ENCODE results near the gene CLN6. TPM values are rescaled to one million over a fixed set of nuclear protein-coding genes. Genes with fewer than 3 reads are reported as not detected.

Gene CLN6
- total RNA-seq, 1 experiment from 2014 or later, result 71.9 TPM

DNA sequence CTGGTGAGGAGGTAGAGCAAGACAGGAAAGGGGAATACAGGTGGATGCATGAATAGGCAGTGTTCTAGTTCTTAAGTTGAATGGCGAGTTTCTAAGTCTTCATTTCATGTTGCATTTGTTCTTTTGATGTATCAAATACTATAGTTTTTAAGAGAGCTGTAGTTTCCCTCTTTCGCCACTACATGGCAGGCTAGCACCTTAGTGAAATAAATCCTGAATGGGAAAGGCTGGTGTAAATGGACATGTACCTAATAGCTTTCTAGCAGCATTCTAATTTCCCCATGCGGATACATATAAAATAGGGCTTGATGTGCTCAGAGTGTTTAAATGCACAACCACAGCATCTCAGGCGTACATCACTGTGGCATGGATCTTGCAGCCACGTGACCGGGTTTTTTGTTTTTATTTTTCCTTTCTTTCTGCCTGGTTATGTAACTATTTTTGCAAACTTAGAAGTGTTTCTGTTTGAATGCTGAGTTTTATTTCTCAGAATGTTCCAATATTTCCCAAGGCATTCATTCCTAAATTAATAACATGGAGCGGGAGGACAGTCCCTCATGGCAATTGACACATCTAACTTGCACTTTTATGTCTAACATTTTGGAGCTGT, 23.5 kb upstream of the CLN6 start:
- no peaks in the 10 kb centered on the region for H4K20me1 ChIP-seq (ENCODE audit: control insufficient read depth, insufficient read depth, insufficient read length)
- WGBS (ENCODE audit: extremely low coverage, insufficient read length, low lambda C conversion rate), result no CpG with 5 or more reads among the region's 7 CpGs
- H2BK5ac ChIP-seq (ENCODE audit: insufficient read length, low read length), result no peak overlapping the region
- no peaks in the 10 kb centered on the region for H3K79me2 ChIP-seq (ENCODE audit: insufficient read depth, low read length)
- no peak overlapping the region for H2BK20ac ChIP-seq (ENCODE audit: low read depth, low read length, poor library complexity, severe bottlenecking)
- no peak overlapping the region for H3K4me3 Mint-ChIP-seq
- no peaks in the 10 kb centered on the region; the same call in 1 of the 2 replicates for H3K27me3 Mint-ChIP-seq (ENCODE audit: low read depth)
- H3T11ph ChIP-seq (ENCODE audit: low read length), result no peak overlapping the region
- H3K79me1 ChIP-seq (ENCODE audit: insufficient read depth, low read depth, low read length, poor library complexity, severe bottlenecking), result no peaks in the 10 kb centered on the region
- H3K14ac ChIP-seq (ENCODE audit: insufficient read depth, low read length), result no peak overlapping the region
- no peak overlapping the region for H4K91ac ChIP-seq (ENCODE audit: insufficient read length, low read depth, low read length)
- DNase-seq, result no peak
- no peak overlapping the region for H2AK5ac ChIP-seq (ENCODE audit: insufficient read length, low read length)
- no peak overlapping the region for H3K9ac ChIP-seq (ENCODE audit: extremely low read depth, insufficient read length, low read length)
- H3K9me3 ChIP-seq (ENCODE audit: control insufficient read depth, low read depth, low read length), result no peaks in the 10 kb centered on the region
- peaks cover 2% of the 10 kb centered on the region; the same call in 1 of the 2 replicates for H3K4me1 ChIP-seq (ENCODE audit: insufficient read depth, low read length)
- H3K9me3 Mint-ChIP-seq, result peaks cover 0 to 4% of the 10 kb centered on the region in 2 experiments; a peak in 3 of 5 replicates
- no peak overlapping the region for H2BK12ac ChIP-seq (ENCODE audit: insufficient read length, low read depth, low read length)
- peaks cover 9 to 17% of the 10 kb centered on the region in 2 experiments for H3K4me1 Mint-ChIP-seq
- no peaks in the 10 kb centered on the region for H3K23me2 ChIP-seq (ENCODE audit: insufficient read length, low read depth, low read length, poor library complexity, severe bottlenecking)
- no peak overlapping the region for H2BK15ac ChIP-seq (ENCODE audit: low read depth, low read length)
- peaks cover 0 to 2% (median 1%) of the 10 kb centered on the region in 3 experiments; a peak in 4 of 7 replicates for H3K36me3 Mint-ChIP-seq (ENCODE audit: insufficient read depth in 1 of 3, low read depth in 3 of 3)
- no peak overlapping the region for H3K27ac Mint-ChIP-seq
- no peak overlapping the region for H3K23ac ChIP-seq (ENCODE audit: insufficient read length, low read depth, low read length)
- no peak overlapping the region for H4K8ac ChIP-seq (replicated peaks; ENCODE audit: insufficient read length, low read depth, low read length)
- no peaks in the 10 kb centered on the region for H3K27me3 ChIP-seq (ENCODE audit: insufficient read depth, low read length)
- no peak overlapping the region for H2BK120ac ChIP-seq (ENCODE audit: low read depth, low read length, poor library complexity, severe bottlenecking)
- H3K27ac ChIP-seq (ENCODE audit: insufficient read length, low read depth, low read length), result no peak overlapping the region
- H3K56ac ChIP-seq (ENCODE audit: insufficient read length, low read depth, low read length), result no peak overlapping the region
- H2AFZ ChIP-seq (ENCODE audit: low read length), result no peak overlapping the region
- no peak overlapping the region for H3K18ac ChIP-seq (ENCODE audit: insufficient read length, low read depth, low read length)
- no peak overlapping the region for H3K4me2 ChIP-seq (ENCODE audit: insufficient read depth, insufficient read length, low read length)
- TF ChIP-seq, protein P1, sequence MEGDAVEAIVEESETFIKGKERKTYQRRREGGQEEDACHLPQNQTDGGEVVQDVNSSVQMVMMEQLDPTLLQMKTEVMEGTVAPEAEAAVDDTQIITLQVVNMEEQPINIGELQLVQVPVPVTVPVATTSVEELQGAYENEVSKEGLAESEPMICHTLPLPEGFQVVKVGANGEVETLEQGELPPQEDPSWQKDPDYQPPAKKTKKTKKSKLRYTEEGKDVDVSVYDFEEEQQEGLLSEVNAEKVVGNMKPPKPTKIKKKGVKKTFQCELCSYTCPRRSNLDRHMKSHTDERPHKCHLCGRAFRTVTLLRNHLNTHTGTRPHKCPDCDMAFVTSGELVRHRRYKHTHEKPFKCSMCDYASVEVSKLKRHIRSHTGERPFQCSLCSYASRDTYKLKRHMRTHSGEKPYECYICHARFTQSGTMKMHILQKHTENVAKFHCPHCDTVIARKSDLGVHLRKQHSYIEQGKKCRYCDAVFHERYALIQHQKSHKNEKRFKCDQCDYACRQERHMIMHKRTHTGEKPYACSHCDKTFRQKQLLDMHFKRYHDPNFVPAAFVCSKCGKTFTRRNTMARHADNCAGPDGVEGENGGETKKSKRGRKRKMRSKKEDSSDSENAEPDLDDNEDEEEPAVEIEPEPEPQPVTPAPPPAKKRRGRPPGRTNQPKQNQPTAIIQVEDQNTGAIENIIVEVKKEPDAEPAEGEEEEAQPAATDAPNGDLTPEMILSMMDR (conservative IDR thresholded peaks at IDR 0.05), result peak; percentile 87
- H4K5ac ChIP-seq (ENCODE audit: insufficient read length, low read depth, low read length), result no peak overlapping the region
- H3K4ac ChIP-seq (ENCODE audit: low read depth, low read length), result no peak overlapping the region

All from H9 (cell line).